Measurements from ENCODE around the gene OR2S2. TPM values are rescaled to one million over a fixed set of nuclear protein-coding genes. Genes with fewer than 3 reads are reported as not detected.

The OR2S2 gene
- total and polyA plus RNA-seq, 2 of the 8 experiments (the other 6 are each of a cell fraction or from before 2014, with no cell fraction given) = not detected

DNA sequence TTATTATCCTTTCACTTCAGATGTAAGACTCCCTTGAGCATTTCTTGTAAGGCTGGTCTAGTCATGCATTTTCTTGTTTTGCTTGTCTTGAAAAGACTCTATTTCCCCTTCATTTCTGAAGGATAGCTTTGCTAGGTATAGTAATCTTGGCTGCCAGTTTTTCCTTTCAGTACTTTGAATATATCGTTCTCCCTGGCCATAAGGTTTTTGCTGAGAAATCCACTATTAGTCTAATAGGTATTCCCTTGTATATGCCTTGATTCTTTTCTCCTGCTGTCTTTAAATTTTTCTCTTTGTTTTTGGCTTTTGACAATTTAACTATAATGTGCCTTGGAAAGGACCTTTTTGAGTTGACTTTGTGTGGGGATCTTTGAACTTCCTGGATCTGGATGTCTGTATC, 16.8 kb upstream of the OR2S2 start (continued):
- TF ChIP-seq ZNF274 (IDR thresholded peaks at IDR 0.05; ENCODE audit: borderline replicate concordance, extremely low read depth, low read length) (no peak), SP4 (IDR thresholded peaks at IDR 0.05; ENCODE audit: low read length) (no peak), PHF8 (conservative IDR thresholded peaks at IDR 0.05; ENCODE audit: low read depth, low read length) (no peak), USF2 (IDR thresholded peaks at IDR 0.05; ENCODE audit: low read length) (no peak), KDM5A (IDR thresholded peaks at IDR 0.05; ENCODE audit: low read length) (no peak), EZH2 (IDR thresholded peaks at IDR 0.05; ENCODE audit: low read depth, low read length, severe bottlenecking) (no peak)

Data from H1 (cell line).